ENCODE results near the gene LPAR3. TPM values are rescaled to one million over a fixed set of nuclear protein-coding genes. Genes with fewer than 3 reads are reported as not detected.

The LPAR3 gene
- total and polyA plus RNA-seq, 2 of the 13 experiments (the other 11 are each of a cell fraction or from before 2014, with no cell fraction given), result not detected

GRCh38 chr1:84919461-84919970 is 26.5 kb upstream of the LPAR3 start:
- POLR2A ChIA-PET, result no interaction called here
- FAIRE-seq, result no peak
- in situ Hi-C loops (cut with HindIII; ENCODE audit: extremely low pct_ligation_motif_present, low pct_unique_long_range_greater_than_20kb), result no loop called here
- Histone ChIP-seq H3K36me3 (replicated peaks in 1 of 2; ENCODE audit: control insufficient read depth in 1 of 2, insufficient read depth in 2 of 2, low read length in 2 of 2) (no peaks in the 10 kb centered on the region), H3K9me3 (ENCODE audit: low read length) (no peaks in the 10 kb centered on the region), H3K4me1 (ENCODE audit: insufficient read depth, low read length) (no peaks in the 10 kb centered on the region), H3K79me2 (ENCODE audit: insufficient read depth, low read length) (no peaks in the 10 kb centered on the region), H3K27me3 (ENCODE audit: control insufficient read depth in 1 of 2, insufficient read depth in 2 of 2, low read length in 2 of 2) (no peaks in the 10 kb centered on the region), H3K4me3 (replicated peaks in 1 of 3; ENCODE audit: insufficient read depth in 1 of 3, low read depth in 2 of 3, low read length in 3 of 3) (no peak overlapping the region), H3K9ac (ENCODE audit: insufficient read depth, low read depth, low read length) (no peak overlapping the region), H4K20me1 (ENCODE audit: insufficient read depth, low read length) (no peaks in the 10 kb centered on the region), H2AFZ (ENCODE audit: low read length) (no peak overlapping the region), H3K4me2 (ENCODE audit: low read depth, low read length) (no peak overlapping the region), H3K27ac (ENCODE audit: extremely low read length, insufficient read depth, low read length) (no peak overlapping the region)
- no TSS peak for BruUV-seq (replicated peaks)
- TF ChIP-seq ZNF224 (CRISPR knock-in tag; IDR thresholded peaks at IDR 0.05), result no peak
- no peak for TF ChIP-seq ZNF24 (IDR thresholded peaks at IDR 0.05)
- TF ChIP-seq SP5 (CRISPR knock-in tag; IDR thresholded peaks at IDR 0.05; ENCODE audit: borderline replicate concordance, low read depth), result no peak
- TF ChIP-seq ZFP90 (CRISPR knock-in tag; IDR thresholded peaks at IDR 0.05; ENCODE audit: borderline replicate concordance), result no peak
- TF ChIP-seq SAFB2 (CRISPR knock-in tag; IDR thresholded peaks at IDR 0.05; ENCODE audit: borderline replicate concordance, low read depth), result no peak
- no peak for TF ChIP-seq ZNF510 (CRISPR knock-in tag; IDR thresholded peaks at IDR 0.05; ENCODE audit: low read depth)
- no peak for TF ChIP-seq GPBP1L1 (CRISPR knock-in tag; IDR thresholded peaks at IDR 0.05)
- TF ChIP-seq ZFP37 (CRISPR knock-in tag; IDR thresholded peaks at IDR 0.05; ENCODE audit: borderline replicate concordance), result no peak
- TF ChIP-seq ZKSCAN5 (CRISPR knock-in tag; IDR thresholded peaks at IDR 0.05), result no peak
- TF ChIP-seq ZNF879 (CRISPR knock-in tag; IDR thresholded peaks at IDR 0.05), result no peak
- no peak for TF ChIP-seq ZBTB43 (CRISPR knock-in tag; conservative IDR thresholded peaks at IDR 0.05)
- TF ChIP-seq TBX2 (CRISPR knock-in tag; IDR thresholded peaks at IDR 0.05; ENCODE audit: borderline replicate concordance), result no peak
- no peak for TF ChIP-seq ATM (IDR thresholded peaks at IDR 0.05; ENCODE audit: borderline replicate concordance)
- TF ChIP-seq TCF7 (IDR thresholded peaks at IDR 0.05; ENCODE audit: low read depth), result no peak
- no peak for TF ChIP-seq CENPBD1 (CRISPR knock-in tag; IDR thresholded peaks at IDR 0.05; ENCODE audit: borderline replicate concordance, low read depth)
- TF ChIP-seq PHF21A (CRISPR knock-in tag; IDR thresholded peaks at IDR 0.05), result no peak
- TF ChIP-seq U2AF2 (IDR thresholded peaks at IDR 0.05; ENCODE audit: low read depth, low read length), result no peak
- TF ChIP-seq NONO (IDR thresholded peaks at IDR 0.05), result no peak
- no peak for TF ChIP-seq NONO (CRISPR knock-in tag; conservative IDR thresholded peaks at IDR 0.05)
- no peak for ATAC-seq
- DNase-seq (ENCODE audit: low spot score), result no peak
- CTCF ChIA-PET (ENCODE audit: low intra/inter-chr PET ratio, low total read pairs), result no interaction called here
- 0% methylated on average over 4 of the region's 4 CpGs for WGBS (ENCODE audit: low lambda C conversion rate)
- intact Hi-C loops (cut with micrococcal nuclease; ENCODE audit: unreplicated experiment), result no loop called here

Data from HepG2 (cell line).